ENCODE data around the gene ITGAV.

DNA sequence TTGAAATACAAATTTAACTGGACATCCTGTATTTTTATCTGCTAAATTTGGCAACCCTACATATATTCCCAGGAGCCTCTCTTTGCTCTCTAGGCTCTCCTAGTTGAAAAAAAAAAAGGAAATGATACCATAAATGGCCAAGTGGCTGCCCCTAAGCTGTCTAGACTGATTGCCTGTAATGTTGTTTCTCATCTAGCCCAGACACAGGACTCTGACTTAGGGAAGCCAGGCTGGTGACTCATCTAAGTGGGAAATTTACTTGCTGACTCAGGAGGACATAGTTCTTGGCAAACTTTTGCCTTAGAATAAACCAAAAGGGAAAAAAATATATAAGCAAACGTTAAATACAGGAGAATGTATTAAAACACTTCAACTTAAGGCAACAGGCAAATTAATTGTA, 14.6 kb upstream of the ITGAV start:
- TF ChIP-seq, protein P1, sequence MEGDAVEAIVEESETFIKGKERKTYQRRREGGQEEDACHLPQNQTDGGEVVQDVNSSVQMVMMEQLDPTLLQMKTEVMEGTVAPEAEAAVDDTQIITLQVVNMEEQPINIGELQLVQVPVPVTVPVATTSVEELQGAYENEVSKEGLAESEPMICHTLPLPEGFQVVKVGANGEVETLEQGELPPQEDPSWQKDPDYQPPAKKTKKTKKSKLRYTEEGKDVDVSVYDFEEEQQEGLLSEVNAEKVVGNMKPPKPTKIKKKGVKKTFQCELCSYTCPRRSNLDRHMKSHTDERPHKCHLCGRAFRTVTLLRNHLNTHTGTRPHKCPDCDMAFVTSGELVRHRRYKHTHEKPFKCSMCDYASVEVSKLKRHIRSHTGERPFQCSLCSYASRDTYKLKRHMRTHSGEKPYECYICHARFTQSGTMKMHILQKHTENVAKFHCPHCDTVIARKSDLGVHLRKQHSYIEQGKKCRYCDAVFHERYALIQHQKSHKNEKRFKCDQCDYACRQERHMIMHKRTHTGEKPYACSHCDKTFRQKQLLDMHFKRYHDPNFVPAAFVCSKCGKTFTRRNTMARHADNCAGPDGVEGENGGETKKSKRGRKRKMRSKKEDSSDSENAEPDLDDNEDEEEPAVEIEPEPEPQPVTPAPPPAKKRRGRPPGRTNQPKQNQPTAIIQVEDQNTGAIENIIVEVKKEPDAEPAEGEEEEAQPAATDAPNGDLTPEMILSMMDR (IDR thresholded peaks at IDR 0.05), result no peak
- no peak for TF ChIP-seq EZH2phosphoT487 (IDR thresholded peaks at IDR 0.05)
